ENCODE data around the gene NPAS3.

Gene NPAS3

GRCh38 chr14:33275879-33276278 is 337.2 kb downstream of the NPAS3 start:
- no peak overlapping the region for H3K18ac ChIP-seq (ENCODE audit: low read length)
- H2BK5ac ChIP-seq (ENCODE audit: low read depth, low read length, poor library complexity), result no peak overlapping the region
- H3K79me1 ChIP-seq (ENCODE audit: low read length), result no peaks in the 10 kb centered on the region
- no peak overlapping the region for H4K8ac ChIP-seq (ENCODE audit: low read depth, low read length)
- H2AK5ac ChIP-seq (ENCODE audit: low read length), result no peak overlapping the region
- no peaks in the 10 kb centered on the region for H3K36me3 ChIP-seq (ENCODE audit: control insufficient read depth in 1 of 2, insufficient read depth in 2 of 2, low read length in 2 of 2)
- no peak overlapping the region for H2BK12ac ChIP-seq (ENCODE audit: low read length)
- no peaks in the 10 kb centered on the region for H3K9me3 ChIP-seq (ENCODE audit: insufficient read depth, low read depth, low read length)
- no peak overlapping the region for H3K14ac ChIP-seq (ENCODE audit: low read length)
- no peaks in the 10 kb centered on the region for H3K27me3 ChIP-seq (ENCODE audit: insufficient read depth, low read length)
- no peak overlapping the region for H4K12ac ChIP-seq (ENCODE audit: low read depth, low read length)
- H3K4me3 ChIP-seq (ENCODE audit: low read depth, low read length), result no peak overlapping the region
- no peak for DNase-seq
- H3K4ac ChIP-seq (ENCODE audit: low read depth, low read length), result no peak overlapping the region
- H3K4me1 ChIP-seq (ENCODE audit: control insufficient read depth in 1 of 2, insufficient read depth in 2 of 2, low read length in 2 of 2), result no peaks in the 10 kb centered on the region
- no peak overlapping the region for H2BK120ac ChIP-seq (ENCODE audit: insufficient read depth, low read length, poor library complexity)
- no peak overlapping the region for H3K4me2 ChIP-seq (ENCODE audit: low read length)
- H3K9ac ChIP-seq (ENCODE audit: low read length), result no peak overlapping the region
- H4K91ac ChIP-seq (ENCODE audit: low read depth, low read length), result no peak overlapping the region
- H3K27ac ChIP-seq (ENCODE audit: low read depth, low read length), result no peak overlapping the region
- no peak overlapping the region for H2AFZ ChIP-seq (ENCODE audit: insufficient read depth, low read length, poor library complexity)
- H3K79me2 ChIP-seq (ENCODE audit: control insufficient read depth, insufficient read depth, low read length, poor library complexity), result no peaks in the 10 kb centered on the region
- WGBS (ENCODE audit: extremely low coverage, insufficient coverage, insufficient read length), result no CpG with 5 or more reads among the region's 4 CpGs
- no peak overlapping the region for H3K23ac ChIP-seq (ENCODE audit: low read length)

- H3K36me3 ChIP-seq (ENCODE audit: control insufficient read depth in 1 of 2, insufficient read depth in 2 of 2, low read length in 2 of 2), result no peaks in the 10 kb centered on the region
- no peak overlapping the region for H3K14ac ChIP-seq (ENCODE audit: low read length)
- no peak overlapping the region for H4K8ac ChIP-seq (ENCODE audit: low read depth, low read length)
- no peak overlapping the region for H3K4me3 ChIP-seq (ENCODE audit: low read depth, low read length)
- no peaks in the 10 kb centered on the region for H3K27me3 ChIP-seq (ENCODE audit: insufficient read depth, low read length)
- H3K4me2 ChIP-seq (ENCODE audit: low read length), result no peak overlapping the region
- H3K79me2 ChIP-seq (ENCODE audit: control insufficient read depth, insufficient read depth, low read length, poor library complexity), result no peaks in the 10 kb centered on the region
- peak in 1 of 2 donors; percentile 20 for DNase-seq
- H4K12ac ChIP-seq (ENCODE audit: low read depth, low read length), result no peak overlapping the region
- H3K27ac ChIP-seq (ENCODE audit: low read depth, low read length), result no peak overlapping the region
- no peak overlapping the region for H2BK120ac ChIP-seq (ENCODE audit: insufficient read depth, low read length, poor library complexity)
- H3K18ac ChIP-seq (ENCODE audit: low read length), result no peak overlapping the region
- H3K4ac ChIP-seq (ENCODE audit: low read depth, low read length), result no peak overlapping the region
- H3K9ac ChIP-seq (ENCODE audit: low read length), result no peak overlapping the region
- H4K91ac ChIP-seq (ENCODE audit: low read depth, low read length), result no peak overlapping the region
- H2BK12ac ChIP-seq (ENCODE audit: low read length), result no peak overlapping the region
- H2AK5ac ChIP-seq (ENCODE audit: low read length), result no peak overlapping the region
- H3K9me3 ChIP-seq (ENCODE audit: insufficient read depth, low read depth, low read length), result no peaks in the 10 kb centered on the region
- no peak overlapping the region for H3K23ac ChIP-seq (ENCODE audit: low read length)
- H2BK5ac ChIP-seq (ENCODE audit: low read depth, low read length, poor library complexity), result no peak overlapping the region
- no peaks in the 10 kb centered on the region for H3K79me1 ChIP-seq (ENCODE audit: low read length)
- no CpG with 5 or more reads among the region's 3 CpGs for WGBS (ENCODE audit: extremely low coverage, insufficient coverage, insufficient read length)
- no peaks in the 10 kb centered on the region for H3K4me1 ChIP-seq (ENCODE audit: control insufficient read depth in 1 of 2, insufficient read depth in 2 of 2, low read length in 2 of 2)
- H2AFZ ChIP-seq (ENCODE audit: insufficient read depth, low read length, poor library complexity), result no peak overlapping the region
These were observed 341.2 kb downstream of the NPAS3 start for GRCh38 chr14:33279865-33280264.

GRCh38 chr14:33280646-33281045 is 342.0 kb downstream of the NPAS3 start:
- Histone ChIP-seq H3K14ac (ENCODE audit: low read length) (no peak overlapping the region), H3K4me3 (ENCODE audit: low read depth, low read length) (no peak overlapping the region), H3K27ac (ENCODE audit: low read depth, low read length) (no peak overlapping the region), H3K79me2 (ENCODE audit: control insufficient read depth, insufficient read depth, low read length, poor library complexity) (no peaks in the 10 kb centered on the region), H3K18ac (ENCODE audit: low read length) (no peak overlapping the region), H3K4me1 (ENCODE audit: control insufficient read depth in 1 of 2, insufficient read depth in 2 of 2, low read length in 2 of 2) (no peaks in the 10 kb centered on the region), H3K23ac (ENCODE audit: low read length) (no peak overlapping the region), H2BK12ac (ENCODE audit: low read length) (no peak overlapping the region), H3K27me3 (ENCODE audit: insufficient read depth, low read length) (no peaks in the 10 kb centered on the region), H3K36me3 (ENCODE audit: control insufficient read depth in 1 of 2, insufficient read depth in 2 of 2, low read length in 2 of 2) (no peaks in the 10 kb centered on the region), H2BK5ac (ENCODE audit: low read depth, low read length, poor library complexity) (no peak overlapping the region), H3K9ac (ENCODE audit: low read length) (no peak overlapping the region), H3K79me1 (ENCODE audit: low read length) (no peaks in the 10 kb centered on the region), H2BK120ac (ENCODE audit: insufficient read depth, low read length, poor library complexity) (no peak overlapping the region), H4K8ac (ENCODE audit: low read depth, low read length) (no peak overlapping the region), H4K12ac (ENCODE audit: low read depth, low read length) (no peak overlapping the region), H3K4me2 (ENCODE audit: low read length) (no peak overlapping the region), H4K91ac (ENCODE audit: low read depth, low read length) (no peak overlapping the region), H2AFZ (ENCODE audit: insufficient read depth, low read length, poor library complexity) (no peak overlapping the region), H2AK5ac (ENCODE audit: low read length) (no peak overlapping the region), H3K4ac (ENCODE audit: low read depth, low read length) (no peak overlapping the region), H3K9me3 (ENCODE audit: insufficient read depth, low read depth, low read length) (no peaks in the 10 kb centered on the region)
- no peak for DNase-seq
- WGBS (ENCODE audit: extremely low coverage, insufficient coverage, insufficient read length), result no CpG with 5 or more reads among the region's 3 CpGs

- Histone ChIP-seq H4K8ac (ENCODE audit: low read depth, low read length) (no peak overlapping the region), H3K36me3 (ENCODE audit: control insufficient read depth in 1 of 2, insufficient read depth in 2 of 2, low read length in 2 of 2) (no peaks in the 10 kb centered on the region), H3K79me1 (ENCODE audit: low read length) (no peaks in the 10 kb centered on the region), H3K79me2 (ENCODE audit: control insufficient read depth, insufficient read depth, low read length, poor library complexity) (no peaks in the 10 kb centered on the region), H2AFZ (ENCODE audit: insufficient read depth, low read length, poor library complexity) (no peak overlapping the region), H4K91ac (ENCODE audit: low read depth, low read length) (no peak overlapping the region), H3K9me3 (ENCODE audit: insufficient read depth, low read depth, low read length) (no peaks in the 10 kb centered on the region), H3K4me3 (ENCODE audit: low read depth, low read length) (no peak overlapping the region), H3K9ac (ENCODE audit: low read length) (no peak overlapping the region), H3K4me1 (ENCODE audit: control insufficient read depth in 1 of 2, insufficient read depth in 2 of 2, low read length in 2 of 2) (no peaks in the 10 kb centered on the region), H3K18ac (ENCODE audit: low read length) (no peak overlapping the region), H3K23ac (ENCODE audit: low read length) (no peak overlapping the region), H3K4me2 (ENCODE audit: low read length) (no peak overlapping the region), H2BK12ac (ENCODE audit: low read length) (no peak overlapping the region), H3K27ac (ENCODE audit: low read depth, low read length) (no peak overlapping the region), H2BK120ac (ENCODE audit: insufficient read depth, low read length, poor library complexity) (no peak overlapping the region), H3K27me3 (ENCODE audit: insufficient read depth, low read length) (no peaks in the 10 kb centered on the region), H3K4ac (ENCODE audit: low read depth, low read length) (no peak overlapping the region), H3K14ac (ENCODE audit: low read length) (no peak overlapping the region), H4K12ac (ENCODE audit: low read depth, low read length) (no peak overlapping the region), H2BK5ac (ENCODE audit: low read depth, low read length, poor library complexity) (no peak overlapping the region), H2AK5ac (ENCODE audit: low read length) (no peak overlapping the region)
- peak; percentile 7 to 72 for DNase-seq
- no CpG with 5 or more reads among the region's 11 CpGs for WGBS (ENCODE audit: extremely low coverage, insufficient coverage, insufficient read length)
These were observed 343.9 kb downstream of the NPAS3 start for GRCh38 chr14:33282331-33283230.

Measured in trophoblast cell (in vitro differentiated cells and primary cell).